H9 (cell line): ENCODE data around the gene TRIO. TPM values are rescaled to one million over a fixed set of nuclear protein-coding genes. Genes with fewer than 3 reads are reported as not detected.
A peak's percentile ranks its signal among the peaks of the same experiment; 100 is the strongest.

ENCODE experiments used
- DNase-seq: peaks from one replicate; pipeline ENCODE4 v3.0.0-alpha.2; 2017
- H2AFZ ChIP-seq: one replicate; pipeline ENCODE4 v1.6.1; 2013; ENCODE audit warnings: mild to moderate bottlenecking, low read length, control low read depth, moderate library complexity
- H2AK5ac ChIP-seq: 2 replicates; pipeline ENCODE4 v1.6.1; 2013; ENCODE audit warnings: low read length, control low read depth, mixed read lengths; ENCODE audit not compliant: insufficient read length
- H2BK120ac ChIP-seq: one replicate; pipeline ENCODE4 v1.6.1; 2013; ENCODE audit warnings: low read depth, mild to moderate bottlenecking, low read length, control low read depth, inconsistent platforms; ENCODE audit not compliant: poor library complexity, severe bottlenecking
- H2BK12ac ChIP-seq: 2 replicates; pipeline ENCODE4 v1.6.1; 2013; ENCODE audit warnings: low read length, control low read depth, mixed read lengths, low read depth; ENCODE audit not compliant: insufficient read length
- H2BK15ac ChIP-seq: 2 replicates; pipeline ENCODE4 v1.6.1; 2013; ENCODE audit warnings: low read depth, low read length, control low read depth
- H2BK20ac ChIP-seq: one replicate; pipeline ENCODE4 v1.6.1; 2013; ENCODE audit warnings: low read depth, mild to moderate bottlenecking, low read length, control low read depth, inconsistent platforms; ENCODE audit not compliant: poor library complexity, severe bottlenecking
- H2BK5ac ChIP-seq: 2 replicates; pipeline ENCODE4 v1.6.1; 2013; ENCODE audit warnings: low read length, control low read depth, mixed read lengths; ENCODE audit not compliant: insufficient read length
- H3K14ac ChIP-seq: 2 replicates; pipeline ENCODE4 v1.6.1; 2013; ENCODE audit warnings: low read length, control low read depth; ENCODE audit not compliant: insufficient read depth
- H3K18ac ChIP-seq: 2 replicates; pipeline ENCODE4 v1.6.1; 2013; ENCODE audit warnings: low read depth, mild to moderate bottlenecking, mixed read lengths, low read length, control low read depth; ENCODE audit not compliant: insufficient read length
- H3K23ac ChIP-seq: 2 replicates; pipeline ENCODE4 v1.6.1; 2013; ENCODE audit warnings: low read length, control low read depth, mixed read lengths, low read depth; ENCODE audit not compliant: insufficient read length
- H3K23me2 ChIP-seq: 2 replicates; pipeline ENCODE4 v1.6.1; 2013; ENCODE audit warnings: low read depth, mild to moderate bottlenecking, mixed read lengths, low read length, control low read depth; ENCODE audit not compliant: insufficient read length, poor library complexity, severe bottlenecking
- H3K27ac ChIP-seq: 2 replicates; pipeline ENCODE4 v1.5.1; 2013; ENCODE audit warnings: low read length, control low read depth, mixed read lengths, low read depth; ENCODE audit not compliant: insufficient read length
- H3K27me3 ChIP-seq: 2 replicates; pipeline ENCODE4 v1.6.1; 2013; ENCODE audit warnings: low read length, control low read depth, inconsistent platforms; ENCODE audit not compliant: insufficient read depth
- H3K4ac ChIP-seq: 2 replicates; pipeline ENCODE4 v1.6.1; 2013; ENCODE audit warnings: low read depth, mild to moderate bottlenecking, control low read depth, inconsistent platforms, low read length, moderate library complexity
- H3K4me1 ChIP-seq: 2 replicates; pipeline ENCODE4 v1.6.1; 2013; ENCODE audit warnings: low read length, control low read depth, inconsistent platforms; ENCODE audit not compliant: insufficient read depth
- H3K4me2 ChIP-seq: 2 replicates; pipeline ENCODE4 v1.6.1; 2013; ENCODE audit warnings: low read length, control low read depth, mixed read lengths; ENCODE audit not compliant: insufficient read length, insufficient read depth
- H3K56ac ChIP-seq: 2 replicates; pipeline ENCODE4 v1.6.1; 2013; ENCODE audit warnings: low read depth, mild to moderate bottlenecking, mixed read lengths, low read length, control low read depth; ENCODE audit not compliant: insufficient read length
- H3K79me1 ChIP-seq: 2 replicates; pipeline ENCODE4 v1.6.1; 2013; ENCODE audit warnings: low read depth, mild to moderate bottlenecking, moderate library complexity, low read length, control low read depth, inconsistent platforms; ENCODE audit not compliant: insufficient read depth, poor library complexity, severe bottlenecking
- H3K79me2 ChIP-seq: 2 replicates; pipeline ENCODE4 v1.6.1; 2013; ENCODE audit warnings: low read length, control low read depth, inconsistent platforms; ENCODE audit not compliant: insufficient read depth
- H3K9ac ChIP-seq: 2 replicates; pipeline ENCODE4 v1.6.1; 2013; ENCODE audit warnings: low read length, control low read depth, mixed read lengths; ENCODE audit not compliant: insufficient read length; ENCODE audit errors: extremely low read depth
- H3K9me3 ChIP-seq: one replicate; pipeline ENCODE4 v1.6.1; 2013; ENCODE audit warnings: low read depth, low read length, inconsistent platforms; ENCODE audit not compliant: control insufficient read depth
- H3T11ph ChIP-seq: one replicate; pipeline ENCODE4 v1.6.1; 2013; ENCODE audit warnings: mild to moderate bottlenecking, low read length, control low read depth, inconsistent platforms
- H4K20me1 ChIP-seq: one replicate; pipeline ENCODE4 v1.6.1; 2013; ENCODE audit not compliant: control insufficient read depth, insufficient read length, insufficient read depth
- H4K5ac ChIP-seq: 2 replicates; pipeline ENCODE4 v1.6.1; 2013; ENCODE audit warnings: low read depth, mild to moderate bottlenecking, mixed read lengths, low read length, control low read depth; ENCODE audit not compliant: insufficient read length
- H4K8ac ChIP-seq: replicated peaks from 2 replicates; pipeline ENCODE4 v1.6.1; 2013; ENCODE audit warnings: low read length, control low read depth, mixed read lengths, low read depth; ENCODE audit not compliant: insufficient read length
- H4K91ac ChIP-seq: 2 replicates; pipeline ENCODE4 v1.6.1; 2013; ENCODE audit warnings: low read depth, mild to moderate bottlenecking, moderate library complexity, mixed read lengths, low read length, control low read depth; ENCODE audit not compliant: insufficient read length
- H3K27ac Mint-ChIP-seq, 3 experiments: 2 replicates in 2 of 3; 3 replicates in 1 of 3; pipeline ENCODE4 v1.8.0; 2020 to 2021; ENCODE audit warnings: mixed read lengths in 3 of 3, mild to moderate bottlenecking in 1 of 3, moderate library complexity in 1 of 3
- H3K27me3 Mint-ChIP-seq: 2 replicates; pipeline ENCODE4 v1.8.0; 2021; ENCODE audit warnings: low read depth, mild to moderate bottlenecking, moderate library complexity, mixed read lengths
- H3K36me3 Mint-ChIP-seq, 3 experiments: 2 replicates in 2 of 3; 3 replicates in 1 of 3; pipeline ENCODE4 v1.8.0; 2020 to 2021; ENCODE audit warnings: low read depth in 3 of 3, mixed read lengths in 3 of 3; ENCODE audit not compliant: insufficient read depth in 1 of 3
- H3K4me1 Mint-ChIP-seq, 2 experiments: 2 replicates each; pipeline ENCODE4 v1.8.0; 2020; ENCODE audit warnings: mixed read lengths in 2 of 2
- H3K4me3 Mint-ChIP-seq, 2 experiments: 2 replicates in 1 of 2; 3 replicates in 1 of 2; pipeline ENCODE4 v1.8.0; 2020 to 2021; ENCODE audit warnings: mild to moderate bottlenecking in 2 of 2, mixed read lengths in 2 of 2, moderate library complexity in 1 of 2
- H3K9me3 Mint-ChIP-seq, 2 experiments: 2 replicates in 1 of 2; 3 replicates in 1 of 2; pipeline ENCODE4 v1.8.0; 2020; ENCODE audit warnings: mild to moderate bottlenecking in 2 of 2, mixed read lengths in 2 of 2, moderate library complexity in 1 of 2
- WGBS: extraction: QIAGEN DNeasy Blood & Tissue Kit; methylation state at CpG from one replicate; pipeline ENCODE4 v1.1.7; 2013; ENCODE audit warnings: missing lambda C conversion rate, low lambda C conversion rate, mixed read lengths; ENCODE audit not compliant: insufficient read length; ENCODE audit errors: extremely low coverage; 5-methylcytosine and 5-hydroxymethylcytosine counted together
- total RNA-seq: library from RNA; stranded (reverse); gene quantifications from 2 replicates; pipeline ENCODE4 v1.2.1, GENCODE V29; 2021
- TF ChIP-seq, protein P1 (sequence below): fragments of 200-600 bp; sonication (generic); conservative IDR thresholded peaks from 3 replicates; pipeline ENCODE4 v1.8.0; 2021; ENCODE audit warnings: antibody characterized with exemption, mild to moderate bottlenecking

Gene TRIO
- total RNA-seq, 1 experiment from 2014 or later, result 87.8 TPM

GRCh38 chr5:14301186-14301585 lies 158.0 kb downstream of the TRIO start:
- no peak overlapping the region for H2AFZ ChIP-seq
- H2BK12ac ChIP-seq, result no peak overlapping the region
- H4K20me1 ChIP-seq, result no peaks in the 10 kb centered on the region
- no peak overlapping the region for H2BK120ac ChIP-seq
- DNase-seq, result no peak
- no peak overlapping the region for H2BK20ac ChIP-seq
- WGBS, result no CpG with 5 or more reads among the region's 3 CpGs
- H3K9me3 ChIP-seq, result no peaks in the 10 kb centered on the region
- H3T11ph ChIP-seq, result no peak overlapping the region
- no peak overlapping the region for H3K14ac ChIP-seq
- no peak overlapping the region for H4K5ac ChIP-seq
- no peak overlapping the region for H2AK5ac ChIP-seq
- Mint-ChIP-seq H3K4me1 (no peaks in the 10 kb centered on the region), H3K27me3 (no peaks in the 10 kb centered on the region), H3K4me3 (no peak overlapping the region), H3K36me3 (peaks cover 17 to 53% (median 29%) of the 10 kb centered on the region in 3 experiments; a peak in 6 of 7 replicates), H3K9me3 (no peaks in the 10 kb centered on the region), H3K27ac (peak overlapping the region in 1 of 3 experiments; percentile 86; a peak in 2 of 7 replicates)
- no peak overlapping the region for H3K56ac ChIP-seq
- H3K27ac ChIP-seq, result no peak overlapping the region
- no peak overlapping the region for H3K4ac ChIP-seq
- H3K9ac ChIP-seq, result no peak overlapping the region
- no peaks in the 10 kb centered on the region for H3K79me1 ChIP-seq
- TF ChIP-seq, protein P1, sequence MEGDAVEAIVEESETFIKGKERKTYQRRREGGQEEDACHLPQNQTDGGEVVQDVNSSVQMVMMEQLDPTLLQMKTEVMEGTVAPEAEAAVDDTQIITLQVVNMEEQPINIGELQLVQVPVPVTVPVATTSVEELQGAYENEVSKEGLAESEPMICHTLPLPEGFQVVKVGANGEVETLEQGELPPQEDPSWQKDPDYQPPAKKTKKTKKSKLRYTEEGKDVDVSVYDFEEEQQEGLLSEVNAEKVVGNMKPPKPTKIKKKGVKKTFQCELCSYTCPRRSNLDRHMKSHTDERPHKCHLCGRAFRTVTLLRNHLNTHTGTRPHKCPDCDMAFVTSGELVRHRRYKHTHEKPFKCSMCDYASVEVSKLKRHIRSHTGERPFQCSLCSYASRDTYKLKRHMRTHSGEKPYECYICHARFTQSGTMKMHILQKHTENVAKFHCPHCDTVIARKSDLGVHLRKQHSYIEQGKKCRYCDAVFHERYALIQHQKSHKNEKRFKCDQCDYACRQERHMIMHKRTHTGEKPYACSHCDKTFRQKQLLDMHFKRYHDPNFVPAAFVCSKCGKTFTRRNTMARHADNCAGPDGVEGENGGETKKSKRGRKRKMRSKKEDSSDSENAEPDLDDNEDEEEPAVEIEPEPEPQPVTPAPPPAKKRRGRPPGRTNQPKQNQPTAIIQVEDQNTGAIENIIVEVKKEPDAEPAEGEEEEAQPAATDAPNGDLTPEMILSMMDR, result no peak
- no peak overlapping the region for H3K23ac ChIP-seq
- H3K27me3 ChIP-seq, result no peaks in the 10 kb centered on the region
- no peaks in the 10 kb centered on the region for H3K79me2 ChIP-seq
- H3K23me2 ChIP-seq, result no peaks in the 10 kb centered on the region
- no peak overlapping the region for H3K18ac ChIP-seq
- H3K4me1 ChIP-seq, result no peaks in the 10 kb centered on the region
- H4K8ac ChIP-seq, result no peak overlapping the region
- no peak overlapping the region for H4K91ac ChIP-seq
- H3K4me2 ChIP-seq, result no peak overlapping the region
- no peak overlapping the region for H2BK5ac ChIP-seq
- no peak overlapping the region for H2BK15ac ChIP-seq
